Stimulated activated CD4-positive, alpha-beta T cell treated with anti-CD3 and anti-CD28 coated beads, TNF-alpha, amount 100 ng/mL, for 24 hours (primary cell): ENCODE data around the gene DRD3.

Experiments used
- DNase-seq, 3 experiments: peaks; one replicate each; pipeline ENCODE4 v3.0.0-alpha.2; 2020; ENCODE audit warnings: low read depth in 3 of 3

Gene DRD3

GRCh38 chr3:114120211-114120610 lies 58.6 kb downstream of the DRD3 start:
- DNase-seq, result no peak

DNA sequence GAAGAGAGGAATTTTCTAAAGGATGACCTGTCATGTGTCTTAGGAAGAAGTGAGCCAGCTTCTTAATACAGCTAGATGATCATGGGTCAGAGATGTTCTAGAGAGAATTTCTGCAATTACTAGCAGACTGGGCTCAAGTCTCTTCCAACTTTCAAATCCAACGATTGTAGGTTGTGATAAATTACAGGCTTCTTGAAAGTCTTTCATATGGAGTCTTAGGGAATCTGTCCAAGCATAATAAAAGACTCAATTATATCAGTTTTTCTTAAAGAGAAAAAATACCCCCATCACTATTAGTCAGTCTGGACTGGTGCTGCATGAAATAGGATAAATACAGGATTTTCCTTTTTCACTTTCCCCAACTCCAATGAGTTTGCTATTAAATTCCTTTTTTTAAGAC lies 59.1 kb downstream of the DRD3 start:
- no peak for DNase-seq

GRCh38 chr3:114115143-114115542 lies 63.7 kb downstream of the DRD3 start:
- no peak for DNase-seq

DNA sequence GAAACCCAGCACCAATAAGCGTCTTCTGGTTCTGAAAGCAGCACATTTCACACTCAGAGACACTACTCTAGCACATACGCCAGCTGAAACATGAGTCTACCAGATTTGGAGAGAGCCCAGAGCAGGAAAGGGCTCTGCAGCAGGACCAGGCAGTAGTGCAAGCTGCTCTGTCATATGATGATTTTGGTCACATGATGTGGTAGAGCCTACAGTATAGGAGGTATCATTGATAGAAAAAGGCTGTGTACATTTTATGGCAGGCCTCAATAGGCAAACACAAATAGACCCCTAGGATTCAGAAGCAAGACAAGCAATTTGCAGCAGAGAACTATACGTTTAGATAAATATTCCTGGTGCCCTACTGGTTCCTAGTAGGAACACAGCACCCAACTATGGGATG lies 64.1 kb downstream of the DRD3 start:
- DNase-seq, result no peak

DNA sequence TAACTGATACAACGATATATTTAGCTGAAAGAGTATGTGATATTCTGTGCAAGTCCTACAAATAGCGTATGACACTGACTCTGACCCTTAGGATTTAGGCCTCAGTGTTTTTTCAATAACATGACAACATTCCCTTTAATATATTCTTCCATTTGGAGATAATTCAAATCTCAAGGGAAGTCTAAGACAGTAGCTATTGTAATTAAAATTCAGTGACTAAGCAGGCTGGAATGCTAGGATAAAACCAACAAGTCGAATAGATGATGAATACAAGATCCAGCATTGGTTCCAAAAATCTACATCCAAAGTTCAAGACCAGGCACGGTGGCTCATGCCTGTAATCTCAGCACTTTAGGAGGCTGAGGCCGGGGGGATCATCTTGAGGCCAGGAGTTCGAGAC lies 66.2 kb downstream of the DRD3 start:
- no peak for DNase-seq

DNA sequence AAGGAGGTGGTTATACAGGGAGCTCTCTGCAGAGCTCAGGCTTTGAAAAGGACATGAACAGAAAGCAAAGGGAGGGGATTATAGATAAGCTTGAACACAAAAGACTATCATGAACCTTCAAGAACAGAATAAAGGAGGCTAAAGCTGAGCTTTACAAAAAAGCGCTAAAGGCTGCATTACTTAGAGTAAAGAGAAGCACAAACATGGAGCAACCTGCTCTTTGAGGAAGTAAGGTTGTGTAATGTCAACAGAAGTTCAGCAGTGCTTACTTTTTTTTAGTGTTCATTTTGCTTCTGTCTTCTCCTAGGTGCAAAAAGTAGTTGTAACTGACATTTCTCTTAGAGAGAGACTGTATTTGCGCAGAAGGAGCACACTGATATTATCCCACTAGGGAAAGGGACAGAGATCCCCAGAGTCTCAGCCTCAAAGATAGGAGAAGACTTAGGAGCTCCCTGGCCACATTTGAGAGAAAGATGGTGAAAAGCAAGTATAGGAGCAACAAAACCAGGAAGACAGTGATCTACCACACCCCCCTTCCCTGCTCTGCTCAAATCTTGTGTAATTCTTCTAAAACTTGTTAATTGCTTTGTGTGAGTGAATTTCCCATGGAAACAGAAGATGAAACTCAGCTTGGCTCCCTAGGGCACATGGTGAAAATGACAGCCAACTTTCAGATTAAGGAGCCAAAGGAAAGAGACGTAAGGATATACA lies 67.6 kb downstream of the DRD3 start:
- DNase-seq, result no peak

- DNase-seq, result no peak
These were observed 68.4 kb downstream of the DRD3 start for GRCh38 chr3:114110439-114110838.

GRCh38 chr3:114108137-114108536 lies 70.7 kb downstream of the DRD3 start:
- no peak for DNase-seq

DNA sequence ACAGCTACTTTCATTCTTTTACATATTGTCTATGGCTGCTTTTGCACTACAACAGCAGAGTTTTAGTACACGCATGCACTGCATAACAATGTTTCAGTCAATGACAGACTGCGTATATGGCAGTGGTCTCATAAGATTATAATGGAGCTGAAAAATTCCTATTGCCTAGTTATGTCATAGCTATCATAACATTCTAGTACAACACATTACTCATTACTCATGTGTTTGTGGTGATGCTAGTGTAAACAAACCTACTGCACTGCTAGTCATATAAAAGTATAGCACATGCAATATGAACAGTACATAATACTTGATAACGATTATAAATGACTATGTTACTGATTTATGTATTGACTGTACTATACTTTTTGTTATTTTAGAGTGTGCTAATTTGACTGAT lies 74.4 kb downstream of the DRD3 start:
- no peak for DNase-seq

GRCh38 chr3:114103858-114104257 lies 75.0 kb downstream of the DRD3 start:
- no peak for DNase-seq

- no peak for DNase-seq
These were observed 75.7 kb downstream of the DRD3 start for GRCh38 chr3:114103181-114103580.

DNA sequence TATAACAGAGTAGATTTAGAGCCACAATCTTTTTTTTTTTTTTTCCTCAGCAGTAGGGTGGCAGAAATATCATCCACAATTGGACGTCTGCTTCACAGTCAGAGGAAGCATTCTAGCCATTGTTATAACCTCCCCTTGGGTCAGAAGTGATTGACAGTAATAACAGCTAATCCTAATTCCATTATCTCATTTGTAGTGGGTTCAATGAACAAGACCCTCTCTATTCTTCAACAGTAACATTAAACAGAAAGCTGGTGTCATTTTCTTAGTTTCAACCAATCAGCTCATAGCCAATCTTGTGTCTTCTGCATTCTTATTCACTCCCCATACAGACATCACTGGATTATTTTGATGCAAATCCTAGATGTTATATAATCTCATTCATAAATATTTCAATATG lies 77.8 kb downstream of the DRD3 start:
- no peak for DNase-seq

DNA sequence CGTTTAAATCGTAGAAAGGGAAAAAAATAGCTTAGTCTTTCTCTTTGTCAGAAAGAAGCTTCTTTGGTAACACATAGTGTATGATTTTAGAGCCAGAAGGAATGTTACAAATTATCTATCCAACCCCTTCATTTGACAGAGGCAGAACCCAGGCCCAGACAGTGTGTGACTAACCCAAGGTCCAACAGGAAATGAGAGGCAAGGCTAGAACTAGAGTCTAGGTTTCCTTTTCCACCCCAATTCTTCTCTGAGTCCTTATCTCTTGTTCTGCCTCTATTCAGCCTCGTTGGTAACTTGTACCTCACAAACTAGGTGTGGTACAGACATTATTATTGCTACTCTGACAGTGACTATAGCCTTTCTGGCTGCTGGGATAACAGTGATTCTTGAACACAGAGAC lies 83.1 kb downstream of the DRD3 start:
- DNase-seq, result no peak

- no peak for DNase-seq
These were observed 85.3 kb downstream of the DRD3 start for GRCh38 chr3:114093596-114093995.

GRCh38 chr3:114093016-114093380 lies 85.9 kb downstream of the DRD3 start:
- DNase-seq, result no peak

- DNase-seq, result no peak
These were observed 86.5 kb downstream of the DRD3 start for GRCh38 chr3:114092151-114093015.

DNA sequence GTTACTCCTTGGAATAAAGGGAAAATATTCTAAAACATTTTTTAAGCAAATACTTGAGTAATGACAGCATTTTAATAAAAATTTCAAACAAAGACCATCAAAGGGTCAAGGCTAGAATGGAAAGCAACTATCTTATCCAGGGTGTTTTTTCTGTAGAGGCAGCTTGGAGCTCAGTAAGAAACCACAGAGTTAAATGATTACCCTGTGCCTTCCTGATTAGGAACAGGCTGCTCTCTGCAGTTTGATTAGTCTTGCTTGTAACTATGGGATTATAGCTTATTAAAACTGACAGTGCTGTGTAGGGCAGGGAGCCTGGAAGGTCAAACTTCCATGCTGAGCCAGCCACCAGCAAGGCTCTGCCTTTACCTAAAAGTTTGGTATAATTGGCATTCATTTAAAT lies 89.2 kb downstream of the DRD3 start:
- DNase-seq, result no peak

DNA sequence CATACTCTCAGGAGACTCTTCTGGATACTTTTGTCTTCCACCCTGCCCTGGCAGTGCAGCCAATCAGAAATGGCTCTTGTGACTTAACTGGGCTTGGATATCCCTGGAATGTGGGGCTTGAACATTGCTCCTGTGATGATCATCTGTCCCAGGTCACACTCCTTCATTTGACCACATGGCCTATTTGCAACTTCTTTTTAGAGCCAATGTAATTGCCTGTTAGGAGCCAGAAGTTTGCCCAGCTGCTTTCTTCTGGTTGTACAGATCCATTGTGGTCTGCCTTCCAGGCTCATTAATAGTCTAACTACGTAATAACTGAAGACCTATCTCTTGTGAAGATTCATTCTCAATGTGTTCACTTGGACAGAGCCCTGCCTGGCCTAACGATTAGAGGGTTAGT lies 92.5 kb downstream of the DRD3 start:
- no peak for DNase-seq

GRCh38 chr3:114083112-114083511 lies 95.7 kb downstream of the DRD3 start:
- DNase-seq, result no peak

GRCh38 chr3:114081037-114081436 lies 97.8 kb downstream of the DRD3 start:
- DNase-seq, result no peak

DNA sequence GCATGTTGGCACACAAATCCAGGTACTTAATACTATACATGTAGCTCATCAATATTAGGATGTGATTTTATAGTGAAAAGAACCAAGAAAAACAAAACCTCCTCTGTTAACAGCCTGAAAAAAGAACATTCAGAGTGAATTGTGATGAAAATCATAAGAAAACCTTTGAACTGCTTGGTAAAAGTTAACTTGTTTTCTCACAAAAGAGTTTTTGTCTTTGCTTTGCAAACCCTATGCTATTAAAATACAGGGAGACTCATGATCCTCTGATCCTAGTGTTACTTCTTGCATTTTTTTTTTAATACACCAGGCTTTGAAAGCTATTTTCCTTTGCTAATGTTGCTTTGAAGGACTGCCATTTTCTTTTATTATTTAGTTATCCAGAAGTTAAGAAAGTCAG lies 98.7 kb downstream of the DRD3 start:
- no peak for DNase-seq

- no peak for DNase-seq
These were observed 99.1 kb downstream of the DRD3 start for GRCh38 chr3:114079761-114080160.

- no peak for DNase-seq
These were observed 100.7 kb downstream of the DRD3 start for GRCh38 chr3:114078126-114078525.
